ENCODE results near the gene MAPK1IP1L.

DNA sequence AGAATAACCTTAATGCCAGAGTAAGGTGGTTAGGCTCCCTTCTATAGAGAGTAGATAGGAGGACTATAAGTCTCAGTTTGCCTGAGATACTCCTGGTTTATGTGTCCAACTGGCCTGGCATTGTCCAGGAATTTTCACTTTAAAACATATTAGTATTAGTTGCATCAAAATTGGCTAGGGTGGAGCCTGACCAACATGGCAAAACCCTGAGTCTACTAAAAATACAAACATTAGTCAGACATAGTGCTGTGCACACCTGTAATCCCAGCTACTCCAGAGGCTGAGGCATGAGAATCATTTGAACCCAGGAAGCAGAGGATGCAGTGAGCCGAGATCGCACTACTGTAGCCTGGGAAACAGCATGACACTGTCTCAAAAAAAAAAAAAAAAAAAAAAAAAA, 36.4 kb upstream of the MAPK1IP1L start:
- TF ChIP-seq, protein P1, sequence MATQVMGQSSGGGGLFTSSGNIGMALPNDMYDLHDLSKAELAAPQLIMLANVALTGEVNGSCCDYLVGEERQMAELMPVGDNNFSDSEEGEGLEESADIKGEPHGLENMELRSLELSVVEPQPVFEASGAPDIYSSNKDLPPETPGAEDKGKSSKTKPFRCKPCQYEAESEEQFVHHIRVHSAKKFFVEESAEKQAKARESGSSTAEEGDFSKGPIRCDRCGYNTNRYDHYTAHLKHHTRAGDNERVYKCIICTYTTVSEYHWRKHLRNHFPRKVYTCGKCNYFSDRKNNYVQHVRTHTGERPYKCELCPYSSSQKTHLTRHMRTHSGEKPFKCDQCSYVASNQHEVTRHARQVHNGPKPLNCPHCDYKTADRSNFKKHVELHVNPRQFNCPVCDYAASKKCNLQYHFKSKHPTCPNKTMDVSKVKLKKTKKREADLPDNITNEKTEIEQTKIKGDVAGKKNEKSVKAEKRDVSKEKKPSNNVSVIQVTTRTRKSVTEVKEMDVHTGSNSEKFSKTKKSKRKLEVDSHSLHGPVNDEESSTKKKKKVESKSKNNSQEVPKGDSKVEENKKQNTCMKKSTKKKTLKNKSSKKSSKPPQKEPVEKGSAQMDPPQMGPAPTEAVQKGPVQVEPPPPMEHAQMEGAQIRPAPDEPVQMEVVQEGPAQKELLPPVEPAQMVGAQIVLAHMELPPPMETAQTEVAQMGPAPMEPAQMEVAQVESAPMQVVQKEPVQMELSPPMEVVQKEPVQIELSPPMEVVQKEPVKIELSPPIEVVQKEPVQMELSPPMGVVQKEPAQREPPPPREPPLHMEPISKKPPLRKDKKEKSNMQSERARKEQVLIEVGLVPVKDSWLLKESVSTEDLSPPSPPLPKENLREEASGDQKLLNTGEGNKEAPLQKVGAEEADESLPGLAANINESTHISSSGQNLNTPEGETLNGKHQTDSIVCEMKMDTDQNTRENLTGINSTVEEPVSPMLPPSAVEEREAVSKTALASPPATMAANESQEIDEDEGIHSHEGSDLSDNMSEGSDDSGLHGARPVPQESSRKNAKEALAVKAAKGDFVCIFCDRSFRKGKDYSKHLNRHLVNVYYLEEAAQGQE (IDR thresholded peaks at IDR 0.05; ENCODE audit: insufficient replicate concordance, low read depth) = no peak
- TF ChIP-seq, protein P2, sequence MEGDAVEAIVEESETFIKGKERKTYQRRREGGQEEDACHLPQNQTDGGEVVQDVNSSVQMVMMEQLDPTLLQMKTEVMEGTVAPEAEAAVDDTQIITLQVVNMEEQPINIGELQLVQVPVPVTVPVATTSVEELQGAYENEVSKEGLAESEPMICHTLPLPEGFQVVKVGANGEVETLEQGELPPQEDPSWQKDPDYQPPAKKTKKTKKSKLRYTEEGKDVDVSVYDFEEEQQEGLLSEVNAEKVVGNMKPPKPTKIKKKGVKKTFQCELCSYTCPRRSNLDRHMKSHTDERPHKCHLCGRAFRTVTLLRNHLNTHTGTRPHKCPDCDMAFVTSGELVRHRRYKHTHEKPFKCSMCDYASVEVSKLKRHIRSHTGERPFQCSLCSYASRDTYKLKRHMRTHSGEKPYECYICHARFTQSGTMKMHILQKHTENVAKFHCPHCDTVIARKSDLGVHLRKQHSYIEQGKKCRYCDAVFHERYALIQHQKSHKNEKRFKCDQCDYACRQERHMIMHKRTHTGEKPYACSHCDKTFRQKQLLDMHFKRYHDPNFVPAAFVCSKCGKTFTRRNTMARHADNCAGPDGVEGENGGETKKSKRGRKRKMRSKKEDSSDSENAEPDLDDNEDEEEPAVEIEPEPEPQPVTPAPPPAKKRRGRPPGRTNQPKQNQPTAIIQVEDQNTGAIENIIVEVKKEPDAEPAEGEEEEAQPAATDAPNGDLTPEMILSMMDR (IDR thresholded peaks at IDR 0.05; ENCODE audit: insufficient read depth, low read length) = no peak
- TF ChIP-seq GABPA (IDR thresholded peaks at IDR 0.05; ENCODE audit: low read depth) (no peak), POLR2AphosphoS5 (IDR thresholded peaks at IDR 0.05; ENCODE audit: low read depth) (no peak)
